HepG2 (cell line): ENCODE measurements around the gene ARHGAP33. TPM values are rescaled to one million over a fixed set of nuclear protein-coding genes. Genes with fewer than 3 reads are reported as not detected.

Experiments
- ATAC-seq: fragments of 200-7000 bp; cut with Tn5 transposase; 3 replicates; pipeline ENCODE4 v1.9.1; 2020; ENCODE audit warnings: mild to moderate bottlenecking, moderate library complexity
- BruUV-seq: library from RNA; stranded (reverse); fragments of 400-500 nt; replicated peaks from 2 replicates; lab custom pipeline; 2021; lab: Mats Ljungman, UMichigan
- CTCF ChIA-PET: fragments of 300-600 bp; formaldehyde crosslinking; extraction: SDS; loops from one replicate; lab custom pipeline; 2021; ENCODE audit warnings: low total read pairs, inconsistent platforms, low intra/inter-chr PET ratio; lab: Yijun Ruan, JAX
- POLR2A ChIA-PET: fragments of 350-600 bp; sonication (Branson Sonifier 250); formaldehyde crosslinking; loops from one replicate; lab custom pipeline; 2020; ENCODE audit warnings: antibody characterized with exemption, inconsistent platforms; lab: Yijun Ruan, JAX
- DNase-seq: peaks from one replicate; pipeline ENCODE4 v3.0.0-alpha.2; 2015; ENCODE audit warnings: low spot score
- FAIRE-seq: peaks from 3 replicates; lab custom pipeline; 2011; peaks lifted over from hg19 to GRCh38; lab: Jason Lieb, UNC
- H2AFZ ChIP-seq: one replicate; pipeline ENCODE4 v1.6.1; 2011; ENCODE audit warnings: low read length, inconsistent platforms
- H3K27ac ChIP-seq: fragments of 300-600 bp; 3 replicates; pipeline ENCODE4 v1.8.0; 2011; ENCODE audit warnings: mixed run types, mild to moderate bottlenecking, mixed read lengths, low read length, inconsistent platforms; ENCODE audit not compliant: insufficient read depth; ENCODE audit errors: extremely low read length
- H3K27me3 ChIP-seq, 2 experiments: fragments of 200-600 bp in 1 of 2; 2 replicates in 1 of 2; 3 replicates in 1 of 2; pipeline versions ENCODE4 v1.6.0 to v1.8.0; 2011; ENCODE audit warnings: low read length in 2 of 2, mild to moderate bottlenecking in 2 of 2, moderate library complexity in 2 of 2, inconsistent platforms in 1 of 2; ENCODE audit not compliant: insufficient read depth in 2 of 2, control insufficient read depth in 1 of 2
- H3K36me3 ChIP-seq, 2 experiments: fragments of 200-600 bp in 1 of 2; replicated peaks in 1 of 2; 2 replicates in 1 of 2; 3 replicates in 1 of 2; pipeline versions ENCODE4 v1.5.1 to v1.8.0; 2011; ENCODE audit warnings: low read length in 2 of 2, inconsistent platforms in 1 of 2; ENCODE audit not compliant: insufficient read depth in 2 of 2, control insufficient read depth in 1 of 2
- H3K4me1 ChIP-seq: 2 replicates; pipeline ENCODE4 v1.5.1; 2012; ENCODE audit warnings: low read length, inconsistent platforms; ENCODE audit not compliant: insufficient read depth
- H3K4me2 ChIP-seq: 2 replicates; pipeline ENCODE4 v1.6.0; 2011; ENCODE audit warnings: low read depth, low read length, inconsistent platforms
- H3K4me3 ChIP-seq, 3 experiments: fragments of 200-600 bp in 1 of 3; sonication (generic), shearing (Covaris generic) in 1 of 3; replicated peaks in 1 of 3; 2 replicates each; pipeline ENCODE4 v1.5.1; 2011 to 2016; ENCODE audit warnings: low read length in 3 of 3, inconsistent platforms in 2 of 3, low read depth in 2 of 3, mild to moderate bottlenecking in 2 of 3, control low read depth in 1 of 3, mixed read lengths in 1 of 3; ENCODE audit not compliant: insufficient read depth in 1 of 3
- H3K79me2 ChIP-seq: one replicate; pipeline ENCODE4 v1.6.1; 2011; ENCODE audit warnings: low read length, inconsistent platforms; ENCODE audit not compliant: insufficient read depth
- H3K9ac ChIP-seq: 2 replicates; pipeline ENCODE4 v1.6.0; 2011; ENCODE audit warnings: mild to moderate bottlenecking, low read depth, low read length, inconsistent platforms; ENCODE audit not compliant: insufficient read depth
- H3K9me3 ChIP-seq: 2 replicates; pipeline ENCODE4 v1.5.1; 2012; ENCODE audit warnings: mild to moderate bottlenecking, low read length
- H4K20me1 ChIP-seq: 2 replicates; pipeline ENCODE4 v1.6.0; 2011; ENCODE audit warnings: inconsistent platforms, mild to moderate bottlenecking, low read length, moderate library complexity; ENCODE audit not compliant: insufficient read depth
- GLI4 ChIP-seq: sonication (generic); formaldehyde crosslinking; IDR thresholded peaks from 2 replicates; pipeline ENCODE4 v1.5.1; 2020; ENCODE audit warnings: missing genetic modification reagents, mild to moderate bottlenecking, moderate library complexity, borderline replicate concordance
- JUND ChIP-seq: sonication (generic); formaldehyde crosslinking; IDR thresholded peaks from 2 replicates; pipeline ENCODE4 v1.8.0; 2022; ENCODE audit warnings: mild to moderate bottlenecking, missing genetic modification reagents
- MAF1 ChIP-seq: sonication (generic); formaldehyde crosslinking; IDR thresholded peaks from 2 replicates; pipeline ENCODE4 v1.5.0; 2020; ENCODE audit warnings: missing genetic modification reagents, borderline replicate concordance
- PAX8 ChIP-seq: sonication (generic); formaldehyde crosslinking; IDR thresholded peaks from 2 replicates; pipeline ENCODE4 v1.8.0; 2022; ENCODE audit warnings: mild to moderate bottlenecking, missing genetic modification reagents, borderline replicate concordance
- SMYD3 ChIP-seq: sonication (generic); formaldehyde crosslinking; IDR thresholded peaks from 2 replicates; pipeline ENCODE4 v1.8.1; 2023; ENCODE audit warnings: mild to moderate bottlenecking, missing genetic modification reagents
- TOPORS ChIP-seq: sonication (generic); formaldehyde crosslinking; IDR thresholded peaks from 2 replicates; pipeline ENCODE4 v1.8.0; 2023; ENCODE audit warnings: mild to moderate bottlenecking, missing genetic modification reagents
- ZHX2 ChIP-seq, 2 experiments: sonication (generic) in 1 of 2; formaldehyde crosslinking in 1 of 2; IDR thresholded peaks; 2 replicates each; pipeline versions ENCODE4 v1.6.1 to v1.9.0; 2014 to 2022; ENCODE audit warnings: antibody characterized with exemption in 1 of 2, borderline replicate concordance in 1 of 2, inconsistent platforms in 1 of 2, low read depth in 1 of 2, missing genetic modification reagents in 1 of 2
- ZKSCAN5 ChIP-seq: sonication (generic); formaldehyde crosslinking; IDR thresholded peaks from 2 replicates; pipeline ENCODE4 v1.5.1; 2020; ENCODE audit warnings: mild to moderate bottlenecking, missing genetic modification reagents
- ZNF17 ChIP-seq: sonication (generic); formaldehyde crosslinking; IDR thresholded peaks from 2 replicates; pipeline ENCODE4 v1.5.0; 2020; ENCODE audit warnings: mild to moderate bottlenecking, missing genetic modification reagents
- ZNF234 ChIP-seq: sonication (generic); formaldehyde crosslinking; conservative IDR thresholded peaks from 2 replicates; pipeline ENCODE4 v1.5.1; 2020; ENCODE audit warnings: mild to moderate bottlenecking, missing genetic modification reagents
- ZNF605 ChIP-seq: sonication (generic); formaldehyde crosslinking; IDR thresholded peaks from 2 replicates; pipeline ENCODE4 v1.8.0; 2022; ENCODE audit warnings: mild to moderate bottlenecking, missing genetic modification reagents
- ZNF7 ChIP-seq: IDR thresholded peaks from 2 replicates; pipeline ENCODE4 v1.6.1; 2016; ENCODE audit warnings: missing biosample characterization, missing genetic modification reagents
- ZNF777 ChIP-seq: sonication (generic); formaldehyde crosslinking; IDR thresholded peaks from 2 replicates; pipeline ENCODE4 v1.4.0; 2020; ENCODE audit warnings: missing genetic modification reagents
- ZNF781 ChIP-seq: sonication (generic); formaldehyde crosslinking; IDR thresholded peaks from 2 replicates; pipeline ENCODE4 v1.5.1; 2020; ENCODE audit warnings: borderline replicate concordance, mild to moderate bottlenecking, missing genetic modification reagents; ENCODE audit errors: not compliant biosample characterization
- WGBS: methylation state at CpG from one replicate; pipeline ENCODE4 v1.1.6; 2017; ENCODE audit warnings: low lambda C conversion rate; 5-methylcytosine and 5-hydroxymethylcytosine counted together
- in situ Hi-C: cut with HindIII; loops from 2 replicates; pipeline ENCODE4 v1.10.0; 2017; ENCODE audit warnings: low pct_unique_long_range_greater_than_20kb; ENCODE audit not compliant: extremely low pct_ligation_motif_present
- intact Hi-C: fragments of 100-400 bp; cut with micrococcal nuclease; formaldehyde crosslinking; loops from one replicate; pipeline ENCODE4 v1.10.0; 2022; ENCODE audit not compliant: unreplicated experiment
- polyA plus RNA-seq, 8 experiments: library from polyadenylated mRNA; depleted of rRNA in 3 of 8; stranded (reverse) in 7 of 8; unstranded in 1 of 8; fragments of >200 nt; fragmentation: Illumina TruSeq in 4 of 8; extraction: Trizol in 4 of 8; gene quantifications; 2 replicates each; pipeline versions ENCODE4 v1.2.1 to v1.2.3, GENCODE V29; 2011 to 2016; ENCODE audit warnings: low read depth in 4 of 8, missing spikeins in 1 of 8, mixed read lengths in 1 of 8; ENCODE audit not compliant: insufficient read depth in 1 of 8
- total RNA-seq, 5 experiments: library from RNA; depleted of rRNA; stranded (reverse); fragments of >200 nt; fragmentation: Illumina TruSeq; extraction: Trizol; gene quantifications; 2 replicates each; pipeline ENCODE4 v1.2.3, GENCODE V29; 2016; ENCODE audit warnings: low read depth in 1 of 5

ARHGAP33 gene
- total and polyA plus RNA-seq, 2 of the 13 experiments (the other 11 are each of a cell fraction or from before 2014, with no cell fraction given): 1.3 to 2.7 TPM

- intact Hi-C loops (no loop called here), in situ Hi-C loops (no loop called here)
- 96% methylated on average over 13 of the region's 16 CpGs for WGBS
- Histone ChIP-seq H2AFZ (no peak overlapping the region), H3K36me3 (peaks cover 0 to 2% of the 10 kb centered on the region in 2 experiments; a peak in 2 of 5 replicates), H4K20me1 (no peaks in the 10 kb centered on the region), H3K9me3 (no peaks in the 10 kb centered on the region), H3K9ac (no peak overlapping the region), H3K27ac (no peak overlapping the region), H3K4me3 (no peak overlapping the region), H3K27me3 (no peaks in the 10 kb centered on the region), H3K4me1 (peaks cover 38% of the 10 kb centered on the region), H3K79me2 (no peaks in the 10 kb centered on the region), H3K4me2 (no peak overlapping the region)
- ATAC-seq (no peak), DNase-seq (no peak), FAIRE-seq (no peak)
- ChIA-PET CTCF (no interaction called here), POLR2A (no interaction called here)
- BruUV-seq: no TSS peak
- no peak for TF ChIP-seq TOPORS (CRISPR knock-in tag)
- no peak for TF ChIP-seq MAF1 (CRISPR knock-in tag)
- no peak for TF ChIP-seq ZNF7 (CRISPR knock-in tag)
- TF ChIP-seq ZNF777 (CRISPR knock-in tag): no peak
- TF ChIP-seq ZNF17 (CRISPR knock-in tag): no peak
Observed at GRCh38 chr19:35780058-35780457, 4.7 kb downstream of the ARHGAP33 start.

- H3K9ac ChIP-seq: no peak overlapping the region
- in situ Hi-C loops: no loop called here
- H3K4me3 ChIP-seq: no peak overlapping the region
- peaks cover 41% of the 10 kb centered on the region for H3K4me1 ChIP-seq
- H3K27me3 ChIP-seq: no peaks in the 10 kb centered on the region
- ChIA-PET CTCF (no interaction called here), POLR2A (no interaction called here)
- BruUV-seq: no TSS peak
- H3K9me3 ChIP-seq: no peaks in the 10 kb centered on the region
- 98% methylated on average over 11 of the region's 20 CpGs for WGBS
- H4K20me1 ChIP-seq: no peaks in the 10 kb centered on the region
- H3K36me3 ChIP-seq: peaks cover 0 to 2% of the 10 kb centered on the region in 2 experiments; a peak in 2 of 5 replicates
- intact Hi-C loops: no loop called here
- FAIRE-seq: no peak
- no peak for ATAC-seq
- H3K27ac ChIP-seq: no peak overlapping the region
- H2AFZ ChIP-seq: no peak overlapping the region
- H3K79me2 ChIP-seq: no peaks in the 10 kb centered on the region
- no peak overlapping the region for H3K4me2 ChIP-seq
- no peak for DNase-seq
- TF ChIP-seq ZNF234 (CRISPR knock-in tag): no peak
- no peak for TF ChIP-seq ZKSCAN5 (CRISPR knock-in tag)
- TF ChIP-seq SMYD3: no peak
- TF ChIP-seq ZNF605 (CRISPR knock-in tag): no peak
- TF ChIP-seq PAX8 (CRISPR knock-in tag): no peak
- no peak for TF ChIP-seq GLI4 (CRISPR knock-in tag)
- no peak for TF ChIP-seq ZHX2 (IDR thresholded peaks at IDR 0.05; ENCODE audit: low read depth)
- no peak for TF ChIP-seq ZHX2 (CRISPR knock-in tag; IDR thresholded peaks at IDR 0.05; ENCODE audit: borderline replicate concordance)
- TF ChIP-seq ZNF781: no peak
- no peak for TF ChIP-seq JUND (CRISPR knock-in tag)
Observed at GRCh38 chr19:35780717-35781116, 5.4 kb downstream of the ARHGAP33 start.
